Mesothelial cell of epicardium (in vitro differentiated cells): ENCODE results near the gene KRT83. TPM values are rescaled to one million over a fixed set of nuclear protein-coding genes. Genes with fewer than 3 reads are reported as not detected.

Experiments
- DNase-seq, 2 experiments: peaks; one replicate each; pipeline ENCODE4 v3.0.0; 2021; ENCODE audit warnings: low spot score in 2 of 2; ENCODE audit not compliant: unreplicated experiment in 2 of 2
- H3K27ac Mint-ChIP-seq: 2 replicates; pipeline ENCODE4 v1.8.0; 2021; ENCODE audit warnings: mixed read lengths
- H3K27me3 Mint-ChIP-seq: 2 replicates; pipeline ENCODE4 v1.8.0; 2021; ENCODE audit warnings: low read depth, mixed read lengths
- H3K36me3 Mint-ChIP-seq: 2 replicates; pipeline ENCODE4 v1.8.0; 2021; ENCODE audit warnings: mixed read lengths
- H3K4me1 Mint-ChIP-seq: 2 replicates; pipeline ENCODE4 v1.8.0; 2021; ENCODE audit warnings: mixed read lengths
- H3K4me3 Mint-ChIP-seq: 2 replicates; pipeline ENCODE4 v1.8.0; 2021; ENCODE audit warnings: mild to moderate bottlenecking, moderate library complexity, mixed read lengths
- H3K9me3 Mint-ChIP-seq: 2 replicates; pipeline ENCODE4 v1.8.0; 2021; ENCODE audit warnings: mixed read lengths
- total RNA-seq: library from RNA; stranded (reverse); gene quantifications from 3 replicates; pipeline ENCODE4 v1.2.1, GENCODE V29; 2021
- TF ChIP-seq, protein P1 (sequence below): fragments of 200-600 bp; sonication (generic); IDR thresholded peaks from one replicate; pipeline ENCODE4 v1.5.0; 2021; ENCODE audit warnings: antibody characterized with exemption; ENCODE audit not compliant: unreplicated experiment

KRT83 gene
- total RNA-seq, 1 donor from 2014 or later = not detected

GRCh38 chr12:52285172-52285745 lies 35.9 kb downstream of the KRT83 start:
- DNase-seq = peak in 1 of 2 experiments; percentile 19
- Mint-ChIP-seq H3K4me3 (no peak overlapping the region), H3K27ac (peak overlapping the region; percentile 53), H3K36me3 (no peaks in the 10 kb centered on the region), H3K4me1 (peaks cover 45% of the 10 kb centered on the region), H3K27me3 (no peaks in the 10 kb centered on the region), H3K9me3 (no peaks in the 10 kb centered on the region)
- TF ChIP-seq, protein P1, sequence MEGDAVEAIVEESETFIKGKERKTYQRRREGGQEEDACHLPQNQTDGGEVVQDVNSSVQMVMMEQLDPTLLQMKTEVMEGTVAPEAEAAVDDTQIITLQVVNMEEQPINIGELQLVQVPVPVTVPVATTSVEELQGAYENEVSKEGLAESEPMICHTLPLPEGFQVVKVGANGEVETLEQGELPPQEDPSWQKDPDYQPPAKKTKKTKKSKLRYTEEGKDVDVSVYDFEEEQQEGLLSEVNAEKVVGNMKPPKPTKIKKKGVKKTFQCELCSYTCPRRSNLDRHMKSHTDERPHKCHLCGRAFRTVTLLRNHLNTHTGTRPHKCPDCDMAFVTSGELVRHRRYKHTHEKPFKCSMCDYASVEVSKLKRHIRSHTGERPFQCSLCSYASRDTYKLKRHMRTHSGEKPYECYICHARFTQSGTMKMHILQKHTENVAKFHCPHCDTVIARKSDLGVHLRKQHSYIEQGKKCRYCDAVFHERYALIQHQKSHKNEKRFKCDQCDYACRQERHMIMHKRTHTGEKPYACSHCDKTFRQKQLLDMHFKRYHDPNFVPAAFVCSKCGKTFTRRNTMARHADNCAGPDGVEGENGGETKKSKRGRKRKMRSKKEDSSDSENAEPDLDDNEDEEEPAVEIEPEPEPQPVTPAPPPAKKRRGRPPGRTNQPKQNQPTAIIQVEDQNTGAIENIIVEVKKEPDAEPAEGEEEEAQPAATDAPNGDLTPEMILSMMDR = no peak

DNA sequence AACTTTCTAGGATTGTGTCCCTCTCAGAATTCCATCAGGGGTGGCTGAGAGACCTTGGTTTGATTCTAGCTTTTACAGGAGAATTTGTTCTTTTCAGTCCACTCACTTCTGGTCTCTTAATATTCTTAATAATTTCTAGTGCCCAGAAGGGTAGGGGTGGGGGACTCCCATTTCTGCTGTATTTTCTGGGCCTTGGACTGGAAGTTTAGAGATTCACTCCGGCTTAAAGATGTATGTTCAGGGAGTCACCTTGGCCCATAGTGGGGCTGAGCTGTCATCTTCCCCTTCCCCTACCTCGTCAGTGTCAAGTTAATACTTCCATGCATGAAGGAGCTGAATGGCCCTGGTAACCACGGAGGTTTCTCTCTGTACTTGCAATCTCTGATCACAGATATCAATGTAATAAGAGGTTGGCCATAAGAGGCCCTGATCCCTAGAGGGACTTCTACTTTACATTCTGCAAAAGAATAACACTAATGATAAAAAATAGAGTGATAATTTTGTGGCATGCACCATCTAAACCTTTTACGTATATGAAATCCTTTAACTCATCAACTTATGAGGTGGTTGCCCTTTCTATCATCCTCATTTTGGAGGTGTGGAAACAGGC lies 36.5 kb downstream of the KRT83 start:
- H3K4me1 Mint-ChIP-seq = peaks cover 51% of the 10 kb centered on the region
- no peaks in the 10 kb centered on the region for H3K27me3 Mint-ChIP-seq
- DNase-seq = no peak
- no peaks in the 10 kb centered on the region for H3K9me3 Mint-ChIP-seq
- TF ChIP-seq, protein P1 = no peak
- peak overlapping the region; percentile 53 for H3K27ac Mint-ChIP-seq
- no peaks in the 10 kb centered on the region for H3K36me3 Mint-ChIP-seq
- no peak overlapping the region for H3K4me3 Mint-ChIP-seq

- no peaks in the 10 kb centered on the region for H3K9me3 Mint-ChIP-seq
- TF ChIP-seq, protein P1 = no peak
- H3K4me3 Mint-ChIP-seq = no peak overlapping the region
- peaks cover 60% of the 10 kb centered on the region for H3K4me1 Mint-ChIP-seq
- peak overlapping the region; percentile 90 for H3K27ac Mint-ChIP-seq
- peaks cover 2% of the 10 kb centered on the region for H3K27me3 Mint-ChIP-seq
- no peaks in the 10 kb centered on the region for H3K36me3 Mint-ChIP-seq
- peak in 1 of 2 experiments; percentile 62 for DNase-seq
Measured at GRCh38 chr12:52280796-52281560, 40.2 kb downstream of the KRT83 start.

- H3K4me1 Mint-ChIP-seq = peaks cover 55% of the 10 kb centered on the region
- H3K4me3 Mint-ChIP-seq = no peak overlapping the region
- peaks cover 2% of the 10 kb centered on the region for H3K27me3 Mint-ChIP-seq
- TF ChIP-seq, protein P1 = no peak
- no peaks in the 10 kb centered on the region for H3K36me3 Mint-ChIP-seq
- no peaks in the 10 kb centered on the region for H3K9me3 Mint-ChIP-seq
- H3K27ac Mint-ChIP-seq = peak overlapping the region; percentile 90
- DNase-seq = no peak
Measured at GRCh38 chr12:52280319-52280795, 40.8 kb downstream of the KRT83 start.

GRCh38 chr12:52279422-52280318 lies 41.5 kb downstream of the KRT83 start:
- DNase-seq = no peak
- Mint-ChIP-seq H3K27me3 (peaks cover 5% of the 10 kb centered on the region), H3K36me3 (no peaks in the 10 kb centered on the region), H3K4me1 (peaks cover 48% of the 10 kb centered on the region), H3K27ac (peak overlapping the region; percentile 90), H3K9me3 (no peaks in the 10 kb centered on the region), H3K4me3 (peak overlapping the region; percentile 33)
- TF ChIP-seq, protein P1 = no peak
